ENCODE measurements around the gene QSER1. TPM values are rescaled to one million over a fixed set of nuclear protein-coding genes. Genes with fewer than 3 reads are reported as not detected.
A peak's percentile ranks its signal among the peaks of the same experiment; 100 is the strongest.
"Not testable (repeated sequence)": the region's sequence is repeated elsewhere in the genome, so short reads cannot be mapped to it uniquely, and the experiment has no call there.

QSER1 gene
- total RNA-seq, 2 donors from 2014 or later, result 14.1 to 15.2 TPM

GRCh38 chr11:32935462-32936029, 42.9 kb downstream of the QSER1 start:
- no peak overlapping the region for H3K27ac Mint-ChIP-seq
- no peak for ATAC-seq (replicated peaks)
- H3K9me3 Mint-ChIP-seq, result peaks cover 3% of the 10 kb centered on the region
- H3K4me1 Mint-ChIP-seq, result no peaks in the 10 kb centered on the region
- H3K4me3 Mint-ChIP-seq, result no peak overlapping the region
- H3K36me3 Mint-ChIP-seq (ENCODE audit: low read depth), result peaks cover 75% of the 10 kb centered on the region
- H3K27me3 Mint-ChIP-seq, result no peaks in the 10 kb centered on the region

- not testable (repeated sequence) for H3K27me3 Mint-ChIP-seq; ATAC-seq (replicated peaks); H3K9me3 Mint-ChIP-seq; H3K4me1 Mint-ChIP-seq; H3K27ac Mint-ChIP-seq; H3K4me3 Mint-ChIP-seq
- peaks cover 77% of the 10 kb centered on the region for H3K36me3 Mint-ChIP-seq (ENCODE audit: low read depth)
Observed at GRCh38 chr11:32936178-32936577, 43.6 kb downstream of the QSER1 start.

DNA sequence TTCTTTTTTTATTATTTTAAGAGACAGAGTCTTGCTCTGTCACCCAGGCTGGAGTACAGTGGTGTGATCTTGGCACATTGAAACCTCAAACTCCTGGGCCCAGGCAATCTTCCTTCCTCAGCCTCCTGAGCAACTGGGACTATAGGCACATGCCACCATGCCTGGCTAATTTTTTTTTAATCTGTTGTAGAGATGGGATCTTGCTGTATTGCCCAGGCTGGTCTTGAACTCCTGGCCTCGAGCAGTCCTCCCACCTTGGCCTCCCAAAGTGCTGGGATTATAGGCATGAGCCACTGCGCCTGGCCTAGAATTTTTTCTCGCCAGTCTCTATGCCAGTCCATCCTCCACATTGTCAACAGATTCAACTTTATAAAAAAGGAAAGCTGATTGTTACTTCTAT, 44.7 kb downstream of the QSER1 start:
- H3K4me1 Mint-ChIP-seq; H3K4me3 Mint-ChIP-seq; ATAC-seq (replicated peaks); H3K9me3 Mint-ChIP-seq; H3K27ac Mint-ChIP-seq; H3K27me3 Mint-ChIP-seq: not testable (repeated sequence)
- H3K36me3 Mint-ChIP-seq (ENCODE audit: low read depth), result peaks cover 66% of the 10 kb centered on the region

GRCh38 chr11:32939046-32939445, 46.4 kb downstream of the QSER1 start:
- H3K36me3 Mint-ChIP-seq (ENCODE audit: low read depth), result peaks cover 48% of the 10 kb centered on the region
- H3K4me3 Mint-ChIP-seq, result no peak overlapping the region
- H3K27ac Mint-ChIP-seq, result no peak overlapping the region
- no peaks in the 10 kb centered on the region for H3K27me3 Mint-ChIP-seq
- no peaks in the 10 kb centered on the region for H3K4me1 Mint-ChIP-seq
- H3K9me3 Mint-ChIP-seq, result peaks cover 3% of the 10 kb centered on the region
- ATAC-seq (replicated peaks), result no peak

DNA sequence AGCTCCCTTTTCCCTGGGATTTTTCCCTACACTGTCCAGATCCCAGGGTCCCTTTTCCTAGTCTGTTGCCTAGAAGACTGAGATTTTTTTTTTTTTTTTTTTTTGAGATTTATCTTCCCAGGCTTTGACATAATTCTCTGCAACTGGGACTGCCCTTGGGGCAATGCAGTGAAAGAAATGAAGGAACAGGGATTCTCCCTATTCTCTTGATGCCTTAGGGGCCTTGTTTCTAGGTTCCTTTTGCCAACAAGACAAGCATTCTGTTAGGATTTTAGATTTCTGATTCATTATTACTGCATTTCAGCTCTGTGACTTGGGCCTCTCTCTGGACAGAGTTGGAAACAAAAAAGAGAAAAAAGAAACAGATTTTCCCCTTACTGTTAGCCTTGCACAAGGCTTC, 47.3 kb downstream of the QSER1 start:
- Mint-ChIP-seq H3K27ac (no peak overlapping the region), H3K4me3 (no peak overlapping the region), H3K4me1 (no peaks in the 10 kb centered on the region), H3K27me3 (no peaks in the 10 kb centered on the region), H3K9me3 (no peaks in the 10 kb centered on the region), H3K36me3 (ENCODE audit: low read depth) (peaks cover 40% of the 10 kb centered on the region)
- ATAC-seq (replicated peaks), result no peak

DNA sequence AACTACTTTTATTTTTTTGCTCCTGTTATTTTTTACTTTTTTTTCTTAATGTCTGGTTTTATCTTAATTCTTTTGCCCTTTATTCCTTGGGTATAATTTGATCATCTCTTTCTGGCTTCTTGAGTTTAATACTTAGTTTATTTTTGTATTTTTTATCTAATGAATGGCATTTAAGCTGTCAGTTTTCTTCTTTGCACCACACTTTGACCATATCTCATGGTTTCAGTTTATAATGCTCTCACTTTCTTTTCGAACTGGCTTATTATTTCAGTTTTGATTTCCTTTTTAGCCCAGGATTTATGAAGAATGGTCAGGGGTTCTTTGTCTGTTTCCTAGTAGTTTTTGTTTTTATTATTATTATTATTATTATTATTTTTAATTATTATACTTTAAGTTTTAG, 48.3 kb downstream of the QSER1 start:
- no peaks in the 10 kb centered on the region for H3K27me3 Mint-ChIP-seq
- no peak for ATAC-seq (replicated peaks)
- H3K27ac Mint-ChIP-seq, result no peak overlapping the region
- H3K9me3 Mint-ChIP-seq, result no peaks in the 10 kb centered on the region
- H3K36me3 Mint-ChIP-seq (ENCODE audit: low read depth), result peaks cover 33% of the 10 kb centered on the region
- H3K4me3 Mint-ChIP-seq, result no peak overlapping the region
- no peaks in the 10 kb centered on the region for H3K4me1 Mint-ChIP-seq

DNA sequence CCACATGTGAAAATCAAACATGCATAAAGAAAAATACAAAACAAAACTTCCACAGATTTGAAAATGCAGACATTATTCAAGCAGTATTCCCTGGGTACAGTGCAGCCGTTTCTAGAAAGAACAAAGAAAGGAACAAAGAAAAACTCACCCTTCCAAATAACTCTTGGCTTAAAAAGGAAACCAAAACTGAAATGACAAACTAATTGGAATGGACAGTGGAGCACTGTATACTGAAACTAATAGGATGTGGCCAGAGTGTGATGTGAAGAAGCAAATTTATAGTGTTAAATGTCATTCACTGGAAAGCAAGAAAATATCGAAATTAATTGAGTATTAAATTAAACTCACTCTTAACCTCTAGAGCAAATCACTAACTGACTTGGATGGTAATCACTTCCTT, 55.4 kb downstream of the QSER1 start:
- ATAC-seq (replicated peaks), result no peak
- no peaks in the 10 kb centered on the region for H3K9me3 Mint-ChIP-seq
- H3K27me3 Mint-ChIP-seq, result no peaks in the 10 kb centered on the region
- no peak overlapping the region for H3K27ac Mint-ChIP-seq
- H3K4me1 Mint-ChIP-seq, result no peaks in the 10 kb centered on the region
- peaks cover 8% of the 10 kb centered on the region for H3K36me3 Mint-ChIP-seq (ENCODE audit: low read depth)
- no peak overlapping the region for H3K4me3 Mint-ChIP-seq

DNA sequence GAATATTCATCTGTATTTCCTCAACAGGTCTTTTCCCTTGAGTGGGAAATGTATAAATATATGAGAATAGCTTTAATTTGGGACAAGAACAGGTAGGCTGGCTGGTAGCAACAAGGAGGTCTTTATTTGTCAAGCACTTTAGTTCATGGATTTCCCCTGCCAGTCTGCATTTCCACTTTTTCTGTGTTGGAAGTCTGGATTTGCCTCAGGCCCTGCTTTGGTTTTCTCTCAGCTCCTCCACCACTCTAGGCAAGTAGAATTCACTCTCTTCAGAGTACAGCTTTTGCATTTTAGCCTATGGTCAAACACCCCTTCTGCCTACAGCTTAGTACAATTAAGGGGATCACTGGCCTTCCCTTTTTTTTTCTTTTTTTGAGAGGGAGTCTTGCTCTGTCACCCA, 57.1 kb downstream of the QSER1 start:
- Mint-ChIP-seq H3K4me3 (no peak overlapping the region), H3K9me3 (no peaks in the 10 kb centered on the region), H3K27ac (no peak overlapping the region), H3K4me1 (no peaks in the 10 kb centered on the region), H3K36me3 (ENCODE audit: low read depth) (peaks cover 15% of the 10 kb centered on the region), H3K27me3 (no peaks in the 10 kb centered on the region)
- ATAC-seq (replicated peaks), result no peak

- ATAC-seq (replicated peaks), result no peak
- H3K4me3 Mint-ChIP-seq, result no peak overlapping the region
- no peaks in the 10 kb centered on the region for H3K9me3 Mint-ChIP-seq
- H3K36me3 Mint-ChIP-seq (ENCODE audit: low read depth), result peaks cover 20% of the 10 kb centered on the region
- H3K4me1 Mint-ChIP-seq, result no peaks in the 10 kb centered on the region
- no peaks in the 10 kb centered on the region for H3K27me3 Mint-ChIP-seq
- H3K27ac Mint-ChIP-seq, result no peak overlapping the region
Observed at GRCh38 chr11:32952421-32952820, 59.8 kb downstream of the QSER1 start.

DNA sequence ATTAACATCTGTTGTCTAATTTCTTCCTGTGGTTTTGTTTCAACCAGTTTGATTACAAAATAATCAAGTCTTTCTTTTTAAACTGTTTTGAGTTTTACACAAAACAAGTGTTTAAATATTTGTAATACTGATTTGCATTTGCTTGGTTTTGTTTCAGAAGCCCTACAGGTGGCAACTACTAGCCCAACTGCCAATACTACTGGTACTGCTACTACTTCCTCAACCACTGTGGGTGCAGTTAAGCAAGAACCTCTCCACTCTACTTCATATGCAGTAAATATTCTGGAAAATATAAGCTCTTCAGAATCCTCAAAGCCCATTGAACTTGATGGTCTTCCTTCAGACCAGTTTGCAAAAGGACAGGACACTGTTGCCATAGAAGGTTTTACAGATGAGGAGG, 61.1 kb downstream of the QSER1 start:
- Mint-ChIP-seq H3K4me3 (no peak overlapping the region), H3K27me3 (no peaks in the 10 kb centered on the region), H3K36me3 (ENCODE audit: low read depth) (peaks cover 19% of the 10 kb centered on the region), H3K4me1 (no peaks in the 10 kb centered on the region), H3K9me3 (no peaks in the 10 kb centered on the region), H3K27ac (no peak overlapping the region)
- no peak for ATAC-seq (replicated peaks)

DNA sequence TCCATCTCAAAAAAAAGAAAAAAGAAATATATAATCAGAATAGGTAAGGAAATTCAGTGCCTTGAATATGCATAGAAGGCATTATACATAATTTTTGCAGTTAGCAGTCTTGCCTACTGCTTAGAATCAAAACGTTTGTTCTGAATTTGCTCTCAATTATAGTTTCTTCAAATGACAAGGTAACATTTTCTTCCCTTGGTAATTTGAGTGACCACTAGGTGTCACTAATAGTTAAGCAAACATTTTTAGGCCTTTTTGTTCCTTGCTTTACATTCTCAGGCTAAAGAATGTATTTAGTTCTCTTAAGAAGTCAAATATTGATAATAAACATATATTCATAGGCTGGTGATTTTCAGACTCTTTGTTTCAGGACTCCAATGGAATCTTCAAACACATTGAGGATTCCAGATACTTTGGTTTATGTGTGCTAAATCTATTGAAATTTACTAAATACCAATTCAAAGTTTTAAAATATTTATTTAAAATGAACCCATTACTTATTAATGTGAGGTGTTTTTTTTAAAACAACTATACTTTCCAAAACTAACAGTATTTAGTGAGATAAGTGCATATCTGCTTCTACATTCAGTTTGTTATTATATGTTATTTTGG, 68.0 kb downstream of the QSER1 start:
- no peak overlapping the region for H3K4me3 Mint-ChIP-seq

DNA sequence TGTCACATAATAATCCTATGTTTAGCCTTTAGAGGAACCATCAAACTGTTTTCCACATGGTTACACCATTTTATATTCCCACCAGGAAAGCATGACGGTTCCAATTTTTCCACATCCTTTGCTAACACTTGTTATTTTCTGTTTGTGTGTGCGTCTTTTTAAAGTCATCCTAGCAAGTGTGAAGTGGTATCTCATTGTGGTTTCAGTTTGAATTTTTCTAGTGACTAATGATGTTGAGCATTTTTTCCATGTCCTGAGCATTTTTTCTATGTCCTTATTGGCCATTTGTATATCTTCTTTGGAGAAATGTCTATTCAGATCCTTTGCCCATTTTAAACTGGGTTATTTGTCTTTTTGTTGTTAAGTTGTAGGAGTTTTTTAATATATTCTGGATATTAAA, 69.4 kb downstream of the QSER1 start:
- Mint-ChIP-seq H3K9me3 (no peaks in the 10 kb centered on the region), H3K27ac (peak overlapping the region; percentile 36), H3K4me1 (no peaks in the 10 kb centered on the region), H3K36me3 (ENCODE audit: low read depth) (peaks cover 28% of the 10 kb centered on the region), H3K27me3 (no peaks in the 10 kb centered on the region), H3K4me3 (no peak overlapping the region)
- peak; percentile 66 for ATAC-seq (replicated peaks)

More for the DNA sequence above, 68.0 kb downstream of the QSER1 start:
- Mint-ChIP-seq H3K9me3 (no peaks in the 10 kb centered on the region), H3K27ac (no peak overlapping the region), H3K4me1 (no peaks in the 10 kb centered on the region), H3K27me3 (no peaks in the 10 kb centered on the region), H3K36me3 (ENCODE audit: low read depth) (peaks cover 33% of the 10 kb centered on the region)
- no peak for ATAC-seq (replicated peaks)

DNA sequence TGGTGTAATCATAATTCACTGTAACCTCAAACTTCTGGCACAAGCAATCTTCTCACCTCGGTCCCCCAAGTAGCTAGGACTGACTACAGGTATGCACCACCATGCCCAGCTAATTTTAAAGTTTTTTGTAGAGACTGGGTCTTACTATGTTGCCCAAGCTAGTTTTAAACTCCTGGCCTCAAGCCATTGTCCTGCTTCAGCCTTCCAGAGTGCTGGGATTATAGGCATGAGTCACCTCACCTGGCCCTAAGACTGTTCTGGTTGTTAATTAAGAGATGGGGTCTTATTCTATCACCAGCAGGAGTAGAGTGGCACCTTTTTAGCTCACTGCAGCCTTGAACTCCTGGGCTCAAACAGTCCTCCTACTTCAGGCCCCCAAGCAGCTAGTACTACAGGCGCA, 71.1 kb downstream of the QSER1 start:
- Mint-ChIP-seq H3K36me3 (ENCODE audit: low read depth) (peaks cover 20% of the 10 kb centered on the region), H3K9me3 (no peaks in the 10 kb centered on the region), H3K27ac (no peak overlapping the region), H3K4me3 (no peak overlapping the region), H3K27me3 (no peaks in the 10 kb centered on the region), H3K4me1 (no peaks in the 10 kb centered on the region)
- no peak for ATAC-seq (replicated peaks)

GRCh38 chr11:32968541-32968940, 75.9 kb downstream of the QSER1 start:
- no peak for ATAC-seq (replicated peaks)
- no peak overlapping the region for H3K4me3 Mint-ChIP-seq
- H3K9me3 Mint-ChIP-seq, result no peaks in the 10 kb centered on the region
- H3K4me1 Mint-ChIP-seq, result no peaks in the 10 kb centered on the region
- H3K27ac Mint-ChIP-seq, result no peak overlapping the region
- peaks cover 30% of the 10 kb centered on the region for H3K36me3 Mint-ChIP-seq (ENCODE audit: low read depth)
- no peaks in the 10 kb centered on the region for H3K27me3 Mint-ChIP-seq

DNA sequence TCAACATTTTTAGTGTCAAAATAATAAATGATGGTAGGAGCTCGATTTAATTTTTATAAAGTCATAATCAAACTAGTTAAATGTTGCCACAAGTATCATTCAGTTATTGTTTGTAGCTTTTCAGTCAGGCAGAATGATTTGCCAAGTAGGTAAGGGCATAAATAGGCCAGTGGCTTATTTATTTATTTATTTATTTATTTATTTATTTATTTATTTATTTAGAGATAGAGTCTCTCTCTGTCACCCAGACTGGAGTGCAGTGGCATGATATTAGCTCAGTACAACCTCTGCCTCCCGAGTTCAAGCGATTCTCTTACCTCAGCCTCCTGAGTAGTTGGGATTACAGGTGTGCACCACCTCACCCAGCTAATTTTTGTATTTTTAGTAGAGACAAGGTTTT, 79.6 kb downstream of the QSER1 start:
- not testable (repeated sequence) for H3K4me1 Mint-ChIP-seq; ATAC-seq (replicated peaks); H3K9me3 Mint-ChIP-seq; H3K27me3 Mint-ChIP-seq; H3K4me3 Mint-ChIP-seq; H3K27ac Mint-ChIP-seq
- peaks cover 61% of the 10 kb centered on the region for H3K36me3 Mint-ChIP-seq (ENCODE audit: low read depth)

GRCh38 chr11:32972781-32973180, 80.2 kb downstream of the QSER1 start:
- Mint-ChIP-seq H3K4me3 (no peak overlapping the region), H3K27ac (no peak overlapping the region), H3K27me3 (no peaks in the 10 kb centered on the region), H3K9me3 (no peaks in the 10 kb centered on the region), H3K36me3 (ENCODE audit: low read depth) (peaks cover 61% of the 10 kb centered on the region), H3K4me1 (no peaks in the 10 kb centered on the region)
- no peak for ATAC-seq (replicated peaks)

Measured in activated T-helper 17 cell treated with anti-CD3 and anti-CD28 coated beads, Interleukin-2, amount 50 U/mL, for 72 hours (primary cell).